ENCODE measurements around the gene CDK6.

CDK6 gene

DNA sequence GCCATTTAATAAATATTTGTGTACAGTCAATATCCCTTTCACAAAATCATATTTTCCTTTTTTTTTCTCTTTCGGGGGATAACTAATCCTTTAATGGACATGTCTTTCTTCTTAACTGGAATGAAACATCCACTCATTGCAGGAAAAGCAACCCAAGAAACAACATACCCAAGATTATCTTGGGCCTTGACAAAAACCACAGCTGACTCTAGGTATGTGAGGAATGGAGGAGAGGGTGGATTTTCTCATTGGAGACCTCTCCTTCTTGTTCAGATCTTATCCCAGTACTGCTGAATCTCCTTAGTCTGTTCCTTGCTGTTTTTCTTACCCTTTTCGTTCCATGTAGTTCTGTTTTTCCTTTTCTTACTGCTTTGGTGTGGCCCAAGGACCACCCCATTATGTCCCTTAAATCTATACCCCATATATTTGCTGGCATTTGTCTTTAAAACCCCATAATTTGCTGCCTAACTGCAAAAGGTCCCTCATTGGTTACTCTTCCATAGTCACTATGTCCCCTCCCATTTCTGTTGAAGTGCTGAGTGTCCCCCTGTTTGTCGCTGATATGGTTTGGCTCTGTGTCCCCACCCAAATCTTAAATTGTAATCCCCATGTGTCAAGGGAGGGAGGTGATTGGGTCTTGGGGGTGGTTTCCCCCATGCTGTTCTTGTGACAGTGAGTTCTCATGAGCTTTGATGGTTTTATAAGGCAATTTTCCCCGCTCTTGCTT lies 6.8 kb upstream of the CDK6 start:
- no peak for TF ChIP-seq FOXA1 (IDR thresholded peaks at IDR 0.05)
- TF ChIP-seq SP1 (IDR thresholded peaks at IDR 0.05) = no peak
- no peak for TF ChIP-seq ELF4 (IDR thresholded peaks at IDR 0.05)
- TF ChIP-seq NFRKB (IDR thresholded peaks at IDR 0.05) = no peak
- TF ChIP-seq, protein P1, sequence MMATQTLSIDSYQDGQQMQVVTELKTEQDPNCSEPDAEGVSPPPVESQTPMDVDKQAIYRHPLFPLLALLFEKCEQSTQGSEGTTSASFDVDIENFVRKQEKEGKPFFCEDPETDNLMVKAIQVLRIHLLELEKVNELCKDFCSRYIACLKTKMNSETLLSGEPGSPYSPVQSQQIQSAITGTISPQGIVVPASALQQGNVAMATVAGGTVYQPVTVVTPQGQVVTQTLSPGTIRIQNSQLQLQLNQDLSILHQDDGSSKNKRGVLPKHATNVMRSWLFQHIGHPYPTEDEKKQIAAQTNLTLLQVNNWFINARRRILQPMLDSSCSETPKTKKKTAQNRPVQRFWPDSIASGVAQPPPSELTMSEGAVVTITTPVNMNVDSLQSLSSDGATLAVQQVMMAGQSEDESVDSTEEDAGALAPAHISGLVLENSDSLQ (IDR thresholded peaks at IDR 0.05) = no peak
- no peak for TF ChIP-seq LEF1 (IDR thresholded peaks at IDR 0.05; ENCODE audit: borderline replicate concordance)
- no peak for TF ChIP-seq FOXM1 (IDR thresholded peaks at IDR 0.05; ENCODE audit: borderline replicate concordance)
- no peak for TF ChIP-seq L3MBTL2 (conservative IDR thresholded peaks at IDR 0.05)
- TF ChIP-seq CTBP1 (IDR thresholded peaks at IDR 0.05; ENCODE audit: borderline replicate concordance) = no peak
- CTCF ChIA-PET = no interaction called here
- POLR2A ChIA-PET = no interaction called here
- DNase-seq (ENCODE audit: extremely low spot score) = no peak

DNA sequence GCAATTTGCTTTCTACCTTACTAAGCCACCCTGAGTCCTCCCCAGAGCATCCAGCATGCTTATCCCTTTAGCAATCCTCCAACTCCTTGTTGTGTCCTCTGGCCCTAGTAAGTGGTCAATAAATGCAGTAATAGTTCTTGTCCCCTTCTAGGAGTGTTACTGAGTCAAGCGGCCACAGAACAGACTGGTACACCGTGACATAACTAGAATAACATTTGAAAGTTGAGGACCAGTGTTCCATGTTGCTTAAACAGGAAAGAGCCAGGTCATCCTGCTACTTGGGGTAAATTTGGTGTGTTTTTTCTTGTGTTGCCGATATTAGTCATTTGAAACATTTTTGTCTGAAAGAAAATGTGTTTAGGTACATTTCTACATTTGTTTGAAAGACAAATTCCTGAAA lies 4.8 kb upstream of the CDK6 start:
- DNase-seq (ENCODE audit: extremely low spot score) = no peak
- POLR2A ChIA-PET = no interaction called here
- TF ChIP-seq FOXK2 (IDR thresholded peaks at IDR 0.05) (no peak), FOXM1 (IDR thresholded peaks at IDR 0.05; ENCODE audit: borderline replicate concordance) (no peak), SP1 (IDR thresholded peaks at IDR 0.05) (no peak), BHLHE40 (IDR thresholded peaks at IDR 0.05; ENCODE audit: borderline replicate concordance) (no peak), FOXA1 (IDR thresholded peaks at IDR 0.05) (no peak), ZNF384 (IDR thresholded peaks at IDR 0.05) (no peak), CTBP1 (IDR thresholded peaks at IDR 0.05; ENCODE audit: borderline replicate concordance) (no peak)
- CTCF ChIA-PET = no interaction called here

DNA sequence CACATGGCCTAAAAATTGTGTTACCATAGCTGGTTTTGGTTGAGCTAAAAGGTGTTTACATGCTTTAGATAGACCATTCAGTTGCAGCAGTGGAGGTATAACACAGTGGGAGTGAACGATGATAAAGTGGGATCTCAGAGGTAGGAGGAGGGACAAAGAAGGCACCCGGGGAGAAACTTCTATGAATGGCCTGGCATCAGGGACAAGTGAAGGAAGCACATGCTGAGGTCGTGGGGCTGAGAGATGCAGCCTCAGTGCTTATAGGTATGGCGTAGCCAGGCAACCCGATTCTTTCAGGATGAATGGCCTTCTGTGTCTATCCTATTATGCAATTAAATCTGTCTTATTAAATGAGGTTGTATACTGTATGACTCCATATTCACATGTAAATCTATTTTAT lies 3.9 kb upstream of the CDK6 start:
- TF ChIP-seq FOXK2 (IDR thresholded peaks at IDR 0.05) = no peak
- CTCF ChIA-PET = no interaction called here
- no peak for DNase-seq (ENCODE audit: extremely low spot score)
- POLR2A ChIA-PET = no interaction called here

DNA sequence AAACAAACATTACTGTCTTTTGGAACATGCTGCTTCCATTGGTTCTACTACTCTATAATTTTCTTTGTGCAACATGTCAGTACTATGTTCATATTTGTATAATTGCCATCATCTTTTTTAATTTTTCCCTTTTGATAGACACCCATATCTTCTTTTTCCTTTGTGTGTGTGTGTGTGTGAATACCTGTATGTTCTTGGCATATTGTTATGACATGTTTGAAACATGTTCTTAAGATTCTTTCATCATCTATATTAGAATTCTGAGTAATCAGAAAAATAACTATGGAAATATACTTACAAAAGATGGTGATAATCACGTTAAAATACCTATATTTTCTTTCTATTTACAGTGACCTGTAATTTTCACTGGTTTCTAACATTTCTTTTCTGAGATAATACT lies 3.5 kb upstream of the CDK6 start:
- POLR2A ChIA-PET = no interaction called here
- DNase-seq (ENCODE audit: extremely low spot score) = no peak
- TF ChIP-seq SP1 (IDR thresholded peaks at IDR 0.05) (no peak), FOXM1 (IDR thresholded peaks at IDR 0.05; ENCODE audit: borderline replicate concordance) (no peak), ELF4 (IDR thresholded peaks at IDR 0.05) (no peak), LEF1 (IDR thresholded peaks at IDR 0.05; ENCODE audit: borderline replicate concordance) (no peak), BHLHE40 (IDR thresholded peaks at IDR 0.05; ENCODE audit: borderline replicate concordance) (no peak), CTBP1 (IDR thresholded peaks at IDR 0.05; ENCODE audit: borderline replicate concordance) (no peak), TARDBP (IDR thresholded peaks at IDR 0.05) (no peak), HDGF (IDR thresholded peaks at IDR 0.05; ENCODE audit: borderline replicate concordance) (no peak), ARNT (IDR thresholded peaks at IDR 0.05) (no peak), ZNF384 (IDR thresholded peaks at IDR 0.05) (no peak), FOXA1 (IDR thresholded peaks at IDR 0.05) (no peak), SUZ12 (IDR thresholded peaks at IDR 0.05) (no peak), FOXK2 (IDR thresholded peaks at IDR 0.05) (no peak), NFRKB (IDR thresholded peaks at IDR 0.05) (no peak), L3MBTL2 (conservative IDR thresholded peaks at IDR 0.05) (no peak)
- TF ChIP-seq, protein P1 (IDR thresholded peaks at IDR 0.05) = no peak
- CTCF ChIA-PET = no interaction called here

DNA sequence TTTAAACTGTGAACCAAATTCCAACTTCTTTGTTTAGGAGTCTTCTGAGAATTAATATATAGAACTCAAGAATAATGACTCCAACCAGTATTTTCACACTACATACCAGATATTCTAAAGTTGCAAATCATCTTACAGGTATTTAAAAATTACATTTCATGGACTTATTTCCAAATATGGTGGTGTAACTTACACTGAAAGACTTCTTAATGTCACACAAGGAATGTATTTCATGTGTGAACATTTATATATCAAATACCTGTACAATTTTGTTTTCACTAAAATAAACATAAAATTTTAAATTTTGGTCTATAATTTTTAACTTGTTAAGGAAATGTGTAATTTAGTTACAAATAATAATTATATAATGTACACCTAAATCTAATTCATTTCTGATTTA lies 2.6 kb upstream of the CDK6 start:
- DNase-seq (ENCODE audit: extremely low spot score) = no peak
- POLR2A ChIA-PET = no interaction called here
- no peak for TF ChIP-seq FOXA1 (IDR thresholded peaks at IDR 0.05)
- TF ChIP-seq HDGF (IDR thresholded peaks at IDR 0.05; ENCODE audit: borderline replicate concordance) = no peak
- no peak for TF ChIP-seq LEF1 (IDR thresholded peaks at IDR 0.05; ENCODE audit: borderline replicate concordance)
- no peak for TF ChIP-seq ELF4 (IDR thresholded peaks at IDR 0.05)
- no peak for TF ChIP-seq ZNF384 (IDR thresholded peaks at IDR 0.05)
- TF ChIP-seq FOXK2 (IDR thresholded peaks at IDR 0.05) = no peak
- no peak for TF ChIP-seq ARNT (IDR thresholded peaks at IDR 0.05)
- TF ChIP-seq NFRKB (IDR thresholded peaks at IDR 0.05) = no peak
- CTCF ChIA-PET = no interaction called here

DNA sequence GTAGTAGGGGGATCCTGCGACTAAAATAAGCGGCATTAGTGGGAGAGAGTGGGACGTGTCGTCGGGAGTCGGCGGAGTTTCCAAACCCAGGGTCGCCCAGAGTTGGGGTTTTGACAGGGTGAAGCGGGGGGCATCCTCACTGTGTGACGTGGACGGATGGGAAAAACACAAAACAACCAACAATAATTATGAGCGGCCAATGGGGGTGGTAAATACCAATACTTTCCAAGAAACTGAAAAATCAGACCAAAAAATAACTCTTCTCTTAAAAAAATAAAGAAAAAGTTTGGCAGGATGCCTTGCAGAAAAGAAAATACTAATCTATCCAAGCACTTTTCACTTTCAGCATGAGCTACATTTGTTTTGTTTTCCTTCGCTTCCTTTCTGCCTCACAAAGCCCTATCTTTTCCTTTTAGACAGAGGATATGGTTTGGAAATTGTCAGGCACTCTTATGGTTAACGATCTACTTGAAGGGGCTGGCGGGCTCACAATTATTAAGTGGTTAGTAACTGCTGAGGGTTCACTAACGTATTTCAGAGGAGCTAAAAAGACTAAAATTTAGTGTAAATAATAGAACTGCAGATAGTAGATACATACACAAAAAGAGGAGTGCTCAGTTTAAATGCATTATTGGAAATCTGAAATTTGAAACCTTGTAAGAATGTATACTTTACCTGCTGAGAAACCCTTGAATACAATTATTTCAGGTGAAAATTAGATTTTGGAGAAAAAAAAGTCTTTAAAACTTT lies 802 bp upstream of the CDK6 start:
- DNase-seq (ENCODE audit: extremely low spot score) = no peak

More for the DNA sequence above, 802 bp upstream of the CDK6 start:
- ChIA-PET CTCF (no interaction called here), POLR2A (interaction anchor here (1.3 kb wide), 1 partner anchor 17 kb away, joined by 4 read pairs; no protein-coding TSS in a partner anchor)
- no peak for TF ChIP-seq SUZ12 (IDR thresholded peaks at IDR 0.05)
- TF ChIP-seq ELF4 (IDR thresholded peaks at IDR 0.05) = no peak
- TF ChIP-seq FOXK2 (IDR thresholded peaks at IDR 0.05) = no peak
- TF ChIP-seq FOXM1 (IDR thresholded peaks at IDR 0.05; ENCODE audit: borderline replicate concordance) = no peak
- no peak for TF ChIP-seq CTBP1 (IDR thresholded peaks at IDR 0.05; ENCODE audit: borderline replicate concordance)
- TF ChIP-seq FOXA1 (IDR thresholded peaks at IDR 0.05) = no peak
- TF ChIP-seq ARNT (IDR thresholded peaks at IDR 0.05) = no peak
- TF ChIP-seq L3MBTL2 (conservative IDR thresholded peaks at IDR 0.05) = no peak
- no peak for TF ChIP-seq HDGF (IDR thresholded peaks at IDR 0.05; ENCODE audit: borderline replicate concordance)
- no peak for TF ChIP-seq TARDBP (IDR thresholded peaks at IDR 0.05)
- TF ChIP-seq BHLHE40 (IDR thresholded peaks at IDR 0.05; ENCODE audit: borderline replicate concordance) = no peak
- no peak for TF ChIP-seq NFRKB (IDR thresholded peaks at IDR 0.05)
- TF ChIP-seq ZNF384 (IDR thresholded peaks at IDR 0.05) = no peak
- TF ChIP-seq, protein P1 (IDR thresholded peaks at IDR 0.05) = no peak
- TF ChIP-seq SP1 (IDR thresholded peaks at IDR 0.05) = no peak
- no peak for TF ChIP-seq LEF1 (IDR thresholded peaks at IDR 0.05; ENCODE audit: borderline replicate concordance)
